Measurements from ENCODE around the gene TCF4. TPM values are rescaled to one million over a fixed set of nuclear protein-coding genes. Genes with fewer than 3 reads are reported as not detected.

TCF4 gene
- 86.7 TPM for total RNA-seq

GRCh38 chr18:55588111-55588869, at the start of gene TCF4:
TSS of gene TCF4 (minus strand) at chr18:55588192. CDS start at chr18:55587116, 1,076 bp downstream.
- DNase-seq (ENCODE audit: low spot score), result peak; percentile 54

DNA sequence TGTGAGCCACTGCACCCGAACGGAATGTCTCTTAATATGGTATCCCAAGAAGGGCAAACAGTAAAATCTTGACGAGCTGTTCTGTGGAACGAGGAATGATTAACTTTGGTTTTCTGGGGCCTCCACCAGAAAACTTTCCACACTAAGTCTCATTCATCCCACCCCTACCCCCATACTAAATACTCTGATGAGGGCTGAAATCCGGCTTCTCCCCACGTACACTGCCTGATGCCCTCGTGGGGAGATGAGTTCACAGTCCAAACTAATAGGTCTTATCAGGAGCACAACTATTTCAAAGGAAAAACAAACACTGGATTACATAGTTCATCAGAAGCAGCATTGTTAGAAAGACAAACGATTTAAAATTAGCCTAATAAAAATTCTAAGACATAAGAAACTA, 49.2 kb upstream of the TCF4 start:
- DNase-seq (ENCODE audit: low spot score), result no peak

DNA sequence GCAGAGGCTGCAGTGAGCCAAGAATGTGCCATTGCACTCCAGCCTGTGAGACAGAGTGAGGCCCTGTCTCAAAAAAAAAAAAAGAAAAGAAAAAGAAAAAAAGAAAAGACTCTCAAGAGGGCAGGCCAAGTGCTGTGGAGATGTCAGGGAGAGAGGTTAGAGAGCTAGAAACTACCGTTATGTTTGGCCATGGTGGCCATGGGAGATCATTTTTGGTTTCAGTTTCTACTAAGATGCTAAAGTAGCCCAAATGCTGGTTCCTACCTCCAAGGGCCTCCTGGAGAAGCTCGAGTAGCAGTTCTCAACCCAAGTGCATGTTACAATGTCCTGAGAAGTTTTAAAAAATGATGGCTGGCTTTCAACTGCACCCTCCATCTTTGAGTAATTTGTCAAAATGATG, 47.4 kb upstream of the TCF4 start:
- DNase-seq (ENCODE audit: low spot score), result no peak

- no peak for DNase-seq (ENCODE audit: low spot score)
Measured at GRCh38 chr18:55634545-55634944, 46.6 kb upstream of the TCF4 start.

GRCh38 chr18:55633032-55633431, 45.0 kb upstream of the TCF4 start:
- no peak for DNase-seq (ENCODE audit: low spot score)

GRCh38 chr18:55629133-55629532, 41.1 kb upstream of the TCF4 start:
- DNase-seq (ENCODE audit: low spot score), result no peak

DNA sequence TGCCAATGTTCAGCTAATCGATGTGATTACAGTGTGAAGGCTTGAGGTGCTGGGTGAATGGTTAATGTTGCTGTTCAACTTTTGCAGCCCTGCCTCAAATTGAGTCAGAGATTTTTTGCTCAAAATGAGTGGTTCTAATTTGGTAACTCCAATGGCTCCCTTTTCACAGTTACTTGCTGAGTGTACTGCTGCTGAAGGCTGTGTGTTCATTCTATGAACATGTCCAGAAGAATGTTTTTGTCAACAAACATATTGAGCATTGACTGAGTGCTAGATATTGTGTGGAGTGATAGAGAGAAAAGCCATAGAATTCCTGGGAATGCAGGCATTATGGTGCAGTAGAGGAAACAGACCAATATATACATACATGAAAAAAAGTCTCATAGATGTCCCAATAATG, 39.0 kb upstream of the TCF4 start:
- DNase-seq (ENCODE audit: low spot score), result no peak

DNA sequence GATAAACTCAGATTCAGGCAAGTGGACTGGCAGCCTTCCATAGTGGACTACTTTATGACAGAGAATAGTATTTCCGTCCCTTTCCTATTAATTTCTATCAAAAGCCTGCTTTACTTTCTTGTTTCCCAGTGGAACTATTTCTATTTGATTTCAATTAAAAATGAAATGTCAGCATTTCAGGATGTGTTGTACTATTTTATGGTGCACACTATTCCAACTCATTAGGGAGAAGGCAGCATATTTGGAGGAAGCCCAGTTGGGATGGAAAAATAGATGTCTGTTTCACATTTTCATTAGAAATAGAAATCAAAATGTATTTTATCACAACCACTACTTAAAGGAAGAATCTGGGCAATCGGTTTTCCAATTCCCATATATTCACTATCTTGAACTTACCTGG, 37.9 kb upstream of the TCF4 start:
- DNase-seq (ENCODE audit: low spot score), result no peak

- DNase-seq (ENCODE audit: low spot score), result no peak
Measured at GRCh38 chr18:55623626-55624025, 35.6 kb upstream of the TCF4 start.

GRCh38 chr18:55610506-55610905, 22.5 kb upstream of the TCF4 start:
- DNase-seq (ENCODE audit: low spot score), result no peak

GRCh38 chr18:55609160-55609825, 21.3 kb upstream of the TCF4 start:
- DNase-seq (ENCODE audit: low spot score), result no peak

DNA sequence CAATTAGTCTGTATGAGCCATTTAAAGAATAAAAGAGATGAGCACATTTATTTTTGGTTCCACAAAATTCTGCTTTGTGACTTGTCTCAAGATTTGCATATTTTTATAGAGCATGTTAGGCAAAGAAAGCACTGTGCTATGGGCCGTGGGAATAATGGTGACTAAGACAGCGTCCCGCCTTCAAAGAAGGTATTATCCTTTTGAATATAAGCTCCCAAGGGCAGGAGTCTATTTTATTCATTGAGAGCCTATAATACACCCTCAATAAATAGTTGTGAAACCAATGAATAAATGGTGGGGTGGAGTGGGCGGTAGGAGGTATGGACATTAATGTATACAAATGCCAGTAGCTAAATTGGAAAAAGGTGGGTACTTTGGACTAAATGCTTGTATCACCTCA, 20.5 kb upstream of the TCF4 start:
- DNase-seq (ENCODE audit: low spot score), result no peak

DNA sequence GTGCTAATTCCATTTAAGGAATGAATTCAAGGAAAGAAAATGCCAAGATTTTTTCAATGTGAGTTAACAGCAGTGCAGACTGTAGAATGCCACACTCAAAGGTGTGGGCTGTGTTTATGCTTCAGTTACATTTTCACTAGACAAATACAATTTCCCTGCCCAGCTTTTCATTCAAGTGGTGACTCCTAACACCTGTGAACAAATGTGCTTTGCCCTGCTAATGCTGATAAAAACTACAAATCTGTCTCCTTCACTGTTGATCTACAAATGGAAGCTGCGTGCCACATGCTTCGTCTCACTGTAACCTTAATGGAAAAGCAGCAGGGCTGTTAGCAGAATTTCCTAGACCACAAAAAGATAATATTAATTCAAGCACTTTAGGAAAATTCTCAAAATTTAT, 19.8 kb upstream of the TCF4 start:
- no peak for DNase-seq (ENCODE audit: low spot score)

DNA sequence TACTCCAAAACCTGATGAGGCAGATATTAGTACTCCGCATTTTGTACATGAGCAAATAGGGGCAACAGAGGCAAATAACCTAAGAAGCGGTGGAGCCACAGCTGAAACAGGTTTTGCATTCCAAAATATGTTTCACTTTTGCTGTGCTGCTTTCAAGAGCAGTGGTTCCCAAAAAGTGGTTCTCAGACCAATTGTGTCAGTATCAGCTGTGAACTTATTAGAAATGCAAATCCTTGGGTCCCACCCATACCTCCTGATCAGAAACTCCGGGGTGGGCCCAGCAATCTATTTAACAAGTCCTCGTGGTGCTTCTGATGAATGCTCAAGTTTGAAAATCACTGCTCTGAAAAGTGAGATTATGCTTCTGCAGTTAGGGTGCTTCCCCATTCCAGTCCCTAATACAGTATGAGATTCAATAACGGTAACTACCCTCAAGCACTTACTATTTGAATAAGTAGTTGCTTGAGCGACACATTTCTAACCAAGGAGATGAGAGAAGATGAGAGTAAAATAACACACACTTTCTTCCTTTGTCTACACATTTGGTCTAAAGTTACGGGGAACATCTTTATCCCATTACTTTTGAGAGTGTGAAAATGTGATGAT, 17.8 kb upstream of the TCF4 start:
- DNase-seq (ENCODE audit: low spot score), result no peak

- no peak for DNase-seq (ENCODE audit: low spot score)
Measured at GRCh38 chr18:55603775-55604174, 15.8 kb upstream of the TCF4 start.

DNA sequence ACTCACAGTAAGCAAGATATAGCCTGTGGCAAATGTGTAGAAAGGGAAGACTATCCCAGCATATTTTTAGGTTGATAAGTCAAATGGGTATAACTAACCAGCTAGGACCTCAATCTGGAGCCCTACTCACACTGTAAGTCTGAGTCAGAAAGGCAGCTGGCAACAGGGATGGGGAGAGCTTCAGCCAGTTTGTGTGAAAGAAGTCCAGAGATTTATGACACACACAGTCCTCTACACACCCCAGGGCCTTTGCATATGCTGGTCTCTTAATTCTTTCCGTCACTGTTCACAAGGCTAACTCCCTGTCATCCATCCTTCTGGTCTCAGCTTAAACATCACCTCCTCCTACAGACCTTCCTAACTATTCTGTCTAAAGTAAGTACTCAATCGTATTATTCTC, 5.9 kb upstream of the TCF4 start:
- DNase-seq (ENCODE audit: low spot score), result no peak

DNA sequence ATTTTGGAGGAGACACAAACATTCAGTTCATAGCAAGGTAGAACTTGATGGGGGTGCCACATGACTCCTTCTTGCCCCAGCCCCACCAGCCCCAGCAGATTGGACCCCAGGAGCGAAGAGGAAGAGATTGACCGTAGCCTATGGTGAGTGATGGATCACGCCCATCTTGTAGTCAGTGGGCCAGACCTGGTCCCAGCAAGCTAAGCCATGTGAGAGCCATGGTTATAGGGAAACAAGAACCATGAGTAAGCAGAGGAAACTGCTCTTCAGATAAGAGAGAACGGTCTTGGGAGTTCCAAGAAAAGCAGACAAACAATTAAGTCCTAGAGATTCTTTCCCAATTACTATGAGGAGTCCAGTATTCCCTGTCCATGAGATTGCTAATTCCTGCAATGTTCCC, 4.6 kb upstream of the TCF4 start:
- no peak for DNase-seq (ENCODE audit: low spot score)

DNA sequence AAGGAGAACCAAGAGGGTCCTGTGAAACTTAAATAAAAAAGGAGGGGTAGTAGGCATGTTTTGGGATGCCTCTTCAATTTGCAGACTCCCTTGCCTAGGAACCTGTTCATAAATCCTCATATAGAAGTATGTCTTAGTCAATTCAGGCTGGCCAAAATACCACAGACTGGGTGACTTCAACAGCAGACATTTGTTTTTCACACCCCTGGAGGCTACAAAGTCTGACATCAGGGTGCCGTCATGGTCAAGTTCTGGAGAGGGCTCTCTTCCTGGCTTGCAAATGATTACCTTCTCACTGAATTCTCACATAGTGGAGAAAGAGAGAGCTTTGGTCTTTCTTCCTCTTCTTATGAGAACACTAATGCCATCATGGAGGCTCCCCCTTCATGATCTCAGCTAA, 4.1 kb upstream of the TCF4 start:
- DNase-seq (ENCODE audit: low spot score), result no peak

- peak; percentile 97 for DNase-seq (ENCODE audit: low spot score)
Measured at GRCh38 chr18:55589625-55590291, 1.8 kb upstream of the TCF4 start.

GRCh38 chr18:55588870-55589595, 1.0 kb upstream of the TCF4 start:
- DNase-seq (ENCODE audit: low spot score), result no peak

GRCh38 chr18:55587418-55588110, 428 bp downstream of the TCF4 start:
- no peak for DNase-seq (ENCODE audit: low spot score)

All from ureter (tissue), 1 donor.